Esophagus squamous epithelium (tissue), 4 donors: Measurements from ENCODE around the gene ZC3H12A.

ENCODE experiments used
- POLR2A ChIP-seq, 4 donors: fragments of 450-650 bp; IDR thresholded peaks; one replicate each; pipeline ENCODE4 v1.6.1; 2017; ENCODE audit warnings: antibody characterized with exemption in 4 of 4, mild to moderate bottlenecking in 4 of 4, moderate library complexity in 3 of 4
- TF ChIP-seq, protein P1 (sequence below), 6 experiments: fragments of 450-650 bp in 4 of 6; fragments of 200-600 bp in 2 of 6; sonication (generic) in 2 of 6; IDR thresholded peaks; one replicate each; pipeline ENCODE4 v1.5.1; 2016 to 2019; ENCODE audit warnings: antibody characterized with exemption in 6 of 6, mild to moderate bottlenecking in 4 of 6, moderate library complexity in 4 of 6

DNA sequence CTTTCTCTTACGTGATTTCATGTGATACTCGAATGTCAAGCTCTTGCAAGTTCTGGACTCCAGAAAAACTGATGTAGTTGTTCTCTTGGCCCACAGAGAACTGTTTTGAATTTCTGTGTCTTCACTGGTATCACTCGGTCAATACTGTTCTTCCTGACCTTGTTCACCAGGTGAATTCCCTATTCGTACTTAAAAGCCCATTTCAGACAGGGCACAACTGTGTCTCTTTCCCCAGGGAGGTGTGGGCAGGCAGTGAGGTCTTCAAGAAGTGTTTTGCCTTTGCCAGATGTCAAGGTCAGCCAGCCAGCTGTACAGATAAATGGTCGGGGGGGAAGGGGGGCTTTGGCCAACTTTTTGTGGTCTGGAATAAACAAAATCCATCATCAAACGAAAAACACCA lies 27.5 kb upstream of the ZC3H12A start:
- TF ChIP-seq, protein P1, sequence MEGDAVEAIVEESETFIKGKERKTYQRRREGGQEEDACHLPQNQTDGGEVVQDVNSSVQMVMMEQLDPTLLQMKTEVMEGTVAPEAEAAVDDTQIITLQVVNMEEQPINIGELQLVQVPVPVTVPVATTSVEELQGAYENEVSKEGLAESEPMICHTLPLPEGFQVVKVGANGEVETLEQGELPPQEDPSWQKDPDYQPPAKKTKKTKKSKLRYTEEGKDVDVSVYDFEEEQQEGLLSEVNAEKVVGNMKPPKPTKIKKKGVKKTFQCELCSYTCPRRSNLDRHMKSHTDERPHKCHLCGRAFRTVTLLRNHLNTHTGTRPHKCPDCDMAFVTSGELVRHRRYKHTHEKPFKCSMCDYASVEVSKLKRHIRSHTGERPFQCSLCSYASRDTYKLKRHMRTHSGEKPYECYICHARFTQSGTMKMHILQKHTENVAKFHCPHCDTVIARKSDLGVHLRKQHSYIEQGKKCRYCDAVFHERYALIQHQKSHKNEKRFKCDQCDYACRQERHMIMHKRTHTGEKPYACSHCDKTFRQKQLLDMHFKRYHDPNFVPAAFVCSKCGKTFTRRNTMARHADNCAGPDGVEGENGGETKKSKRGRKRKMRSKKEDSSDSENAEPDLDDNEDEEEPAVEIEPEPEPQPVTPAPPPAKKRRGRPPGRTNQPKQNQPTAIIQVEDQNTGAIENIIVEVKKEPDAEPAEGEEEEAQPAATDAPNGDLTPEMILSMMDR (IDR thresholded peaks at IDR 0.05) = no peak
- no peak for TF ChIP-seq POLR2A (IDR thresholded peaks at IDR 0.05)
